GM19099 (cell line): ENCODE measurements around the gene TMEM184A.

Experiments
- POLR2A ChIP-seq: IDR thresholded peaks from 3 replicates; pipeline ENCODE4 v1.6.1; 2011; ENCODE audit warnings: low read depth; ENCODE audit not compliant: insufficient read length; ENCODE audit errors: extremely low read depth

Gene TMEM184A

DNA sequence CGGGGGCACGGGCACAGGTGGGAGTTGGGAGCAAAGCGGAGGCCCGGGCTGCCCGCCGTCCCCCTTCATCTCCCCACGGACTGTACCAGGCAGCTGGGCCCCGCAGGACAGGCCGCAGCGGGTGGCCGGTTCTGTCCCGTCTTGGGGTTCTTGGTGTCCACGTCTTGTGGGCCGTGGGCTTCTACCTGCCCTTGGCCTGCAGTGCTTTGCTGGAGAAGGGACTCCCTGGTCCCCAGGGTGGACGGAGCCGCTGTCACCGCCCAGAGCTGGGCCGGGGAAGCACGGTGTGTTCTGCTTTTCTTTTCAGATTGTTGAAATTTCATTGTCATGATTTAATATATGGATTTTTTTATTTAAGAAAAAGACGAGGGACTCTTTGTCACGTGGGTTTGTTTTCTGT is 13.7 kb downstream of the TMEM184A start:
- no peak for TF ChIP-seq POLR2A

DNA sequence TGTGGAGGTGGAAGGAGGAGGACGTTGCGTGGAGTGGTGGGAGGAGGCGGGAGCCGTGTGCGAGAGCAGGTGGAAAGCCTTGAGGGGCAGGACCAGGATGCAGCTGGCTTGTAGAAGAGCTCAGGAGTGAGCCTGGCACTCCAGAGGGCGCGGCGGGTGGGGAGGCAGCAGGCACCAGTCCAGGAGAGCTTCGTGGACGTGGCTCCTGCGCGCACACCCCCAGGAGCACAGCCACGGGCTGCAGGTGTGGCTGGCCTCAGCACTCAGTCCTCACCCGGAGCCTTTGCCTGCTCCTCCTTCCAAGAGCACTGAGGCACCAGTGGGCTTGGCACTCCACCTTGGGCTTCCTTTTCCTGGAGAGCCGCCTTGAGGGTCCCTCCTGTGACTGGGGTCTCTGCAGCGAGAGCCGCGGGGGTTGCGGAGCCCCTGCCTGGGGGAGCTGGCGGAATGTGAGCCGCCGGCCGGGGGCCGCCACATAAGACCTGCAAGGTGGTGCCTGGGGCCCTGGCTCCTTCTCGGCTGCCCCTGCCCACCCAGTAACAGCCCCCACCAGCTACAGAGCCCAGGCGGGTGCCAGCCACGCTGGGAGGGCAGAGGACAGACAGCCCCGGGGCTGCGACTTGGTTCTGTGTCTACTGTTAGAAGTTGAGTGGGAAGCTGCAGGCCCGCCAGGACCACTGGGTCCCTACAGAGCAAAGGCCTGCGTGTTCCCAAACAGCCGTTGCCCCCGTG is 14.4 kb downstream of the TMEM184A start:
- no peak for TF ChIP-seq POLR2A

DNA sequence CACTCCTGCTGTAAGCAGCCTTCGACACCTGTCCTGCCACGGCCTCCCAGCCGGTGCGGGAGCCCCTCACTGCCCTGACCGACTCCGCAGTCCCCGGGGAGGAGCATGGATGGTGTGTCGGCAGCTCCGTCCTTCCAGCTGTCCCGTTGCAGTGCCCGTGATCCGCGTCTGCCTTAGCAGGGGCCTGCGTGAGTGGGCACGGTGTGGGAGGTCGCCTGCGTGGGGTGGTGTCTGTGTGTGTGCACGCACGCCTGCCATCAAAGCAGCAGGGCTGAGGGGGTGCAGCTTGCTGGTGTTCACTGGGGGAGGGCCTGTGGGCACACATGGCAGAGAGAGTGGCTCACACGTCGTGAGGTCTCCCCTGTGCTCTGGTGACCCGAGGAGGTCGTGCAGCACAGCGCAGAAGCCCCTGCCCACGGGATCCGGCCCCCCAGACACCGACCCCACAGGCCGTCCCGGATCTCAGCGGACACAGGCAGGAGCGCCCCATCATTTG is 15.2 kb downstream of the TMEM184A start:
- no peak for TF ChIP-seq POLR2A

DNA sequence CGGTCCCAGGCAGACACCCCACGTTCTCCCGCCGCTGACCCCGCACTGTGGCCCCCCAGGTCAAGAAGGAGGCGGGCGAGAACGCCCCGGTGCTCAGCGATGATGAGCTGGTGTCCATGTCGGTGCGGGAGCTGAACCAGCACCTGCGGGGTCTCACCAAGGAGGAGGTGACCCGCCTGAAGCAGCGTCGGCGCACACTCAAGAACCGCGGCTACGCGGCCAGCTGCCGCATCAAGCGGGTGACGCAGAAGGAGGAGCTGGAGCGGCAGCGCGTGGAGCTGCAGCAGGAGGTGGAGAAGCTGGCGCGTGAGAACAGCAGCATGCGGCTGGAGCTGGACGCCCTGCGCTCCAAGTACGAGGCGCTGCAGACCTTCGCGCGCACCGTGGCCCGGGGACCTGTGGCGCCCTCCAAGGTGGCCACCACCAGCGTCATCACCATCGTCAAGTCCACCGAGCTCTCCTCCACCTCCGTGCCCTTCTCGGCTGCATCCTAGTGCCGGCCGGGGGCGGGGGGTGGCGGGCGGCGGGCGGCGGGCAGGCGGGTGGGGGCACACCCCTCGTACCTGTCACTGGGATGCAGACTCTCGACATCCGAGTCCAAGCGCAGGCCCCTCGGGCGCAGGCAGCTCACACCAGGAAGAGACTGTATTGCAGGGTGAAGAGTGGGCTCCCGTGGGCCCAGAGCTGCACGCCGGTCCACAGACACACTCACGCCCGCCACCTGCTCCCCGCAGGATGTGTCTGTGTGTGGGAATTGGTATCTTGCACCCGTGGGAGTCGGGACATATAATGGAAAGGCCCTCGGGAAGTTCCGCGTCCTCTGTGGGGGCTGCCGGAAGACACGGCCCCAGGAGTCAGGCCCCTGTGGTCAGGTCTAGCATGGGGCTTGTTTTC is 15.9 kb downstream of the TMEM184A start:
- TF ChIP-seq POLR2A = no peak

DNA sequence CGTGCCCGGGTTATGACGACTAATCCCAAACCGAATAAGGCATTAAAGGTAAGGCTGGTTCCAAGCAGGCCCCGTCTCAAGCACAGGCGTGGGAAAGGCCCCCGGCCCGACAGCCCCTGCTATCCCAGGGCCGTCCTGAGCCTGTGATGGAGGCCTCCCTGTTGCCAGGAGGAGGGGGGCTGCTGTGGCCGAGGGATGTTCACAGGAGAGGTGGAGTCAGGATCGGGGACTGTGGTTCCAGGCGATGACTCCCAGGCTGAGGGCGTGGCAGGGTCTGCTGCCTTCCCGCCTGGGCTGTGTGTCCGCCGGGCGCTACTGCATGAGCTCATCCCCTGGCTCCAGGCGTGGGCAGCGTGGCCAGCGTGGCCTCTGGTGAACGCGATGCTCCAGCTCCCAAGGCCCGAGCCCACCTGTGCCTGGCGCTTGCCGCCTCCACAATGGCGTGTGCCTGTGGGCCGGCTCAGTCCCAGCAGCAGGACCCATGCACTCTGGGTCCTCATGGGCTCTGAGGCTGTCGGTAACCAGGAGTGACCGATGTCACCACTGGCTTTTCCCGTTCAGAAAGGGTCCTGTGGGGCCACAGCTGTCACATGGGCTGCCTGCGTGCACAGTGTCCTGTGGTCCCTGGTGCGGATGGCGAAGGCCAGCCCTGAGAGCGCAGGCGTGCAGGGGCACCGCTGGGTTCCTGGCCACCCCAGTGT is 16.7 kb downstream of the TMEM184A start:
- no peak for TF ChIP-seq POLR2A

DNA sequence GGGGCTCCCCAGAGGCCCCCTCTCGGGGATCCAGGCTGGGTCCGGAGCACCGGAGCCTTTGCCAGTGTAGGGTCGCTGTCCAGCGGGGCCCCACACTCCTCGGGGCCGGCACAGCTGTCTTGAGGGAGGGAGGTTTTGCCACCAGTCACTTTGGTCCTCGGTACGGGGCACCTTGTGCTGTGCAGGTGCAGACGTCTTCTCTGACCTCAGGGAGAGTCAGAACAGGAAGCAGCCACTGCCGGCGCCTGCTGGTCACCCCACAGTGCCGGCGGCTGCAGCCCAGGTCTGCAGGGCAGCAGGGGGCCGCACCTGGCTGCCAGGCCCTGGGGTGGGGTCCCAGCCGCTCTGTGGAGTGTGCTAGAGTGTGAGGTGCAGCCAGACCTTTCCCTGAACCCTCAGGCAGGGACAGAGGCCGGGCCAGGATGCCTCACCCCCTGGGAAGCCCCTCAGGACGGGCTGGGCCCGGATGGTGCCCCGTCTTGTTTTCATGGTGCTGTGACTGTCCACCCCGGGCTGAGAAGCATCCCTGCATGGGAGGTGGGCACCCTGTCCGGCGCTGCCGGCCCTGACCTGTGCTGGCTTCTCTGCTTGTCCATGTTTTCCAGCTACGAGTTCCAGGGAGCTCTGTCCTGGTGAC is 17.3 kb downstream of the TMEM184A start:
- TF ChIP-seq POLR2A = no peak

DNA sequence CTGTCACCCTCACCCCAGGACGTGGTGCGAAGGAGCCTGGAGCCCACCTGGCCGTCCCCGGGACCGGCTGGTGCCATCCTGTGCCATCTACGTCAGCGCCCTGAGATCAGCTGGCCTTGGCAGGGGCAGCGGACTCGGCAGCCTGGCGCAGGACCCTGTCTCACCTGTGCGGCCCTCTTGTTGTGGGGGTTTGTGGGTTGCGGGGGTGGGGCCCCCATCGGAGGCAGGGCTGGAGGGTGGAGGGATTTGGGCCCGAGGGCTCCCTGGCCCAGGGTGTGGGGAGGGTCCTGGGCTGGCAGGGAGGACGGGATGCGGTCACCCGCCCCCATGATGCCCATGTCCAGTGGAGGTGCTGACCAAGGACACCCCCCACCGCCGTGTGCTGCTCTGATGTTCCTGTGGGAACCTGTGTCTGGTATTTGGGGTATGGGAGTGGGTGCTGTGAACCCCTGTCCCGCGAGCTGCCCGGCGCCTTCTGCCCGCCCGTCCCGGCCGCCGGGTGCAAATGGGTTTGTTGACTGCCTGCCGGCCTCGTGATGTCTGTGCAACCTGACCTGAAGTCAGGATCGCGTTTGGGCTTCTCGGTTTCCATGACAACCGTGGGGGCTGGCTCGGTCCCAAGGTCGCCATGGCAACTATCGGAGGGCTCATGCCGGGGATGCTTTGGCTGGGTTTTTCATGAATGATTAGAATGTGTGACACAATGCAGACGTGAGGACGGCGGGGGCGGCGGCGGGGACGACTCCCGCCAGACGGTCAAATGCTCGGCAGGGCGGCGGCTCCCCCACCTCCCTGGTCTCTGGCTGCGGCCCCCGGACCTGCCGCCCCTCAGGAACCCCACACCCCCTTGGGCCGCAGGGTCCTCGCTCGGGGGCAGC is 18.2 kb downstream of the TMEM184A start:
- TF ChIP-seq POLR2A = no peak

DNA sequence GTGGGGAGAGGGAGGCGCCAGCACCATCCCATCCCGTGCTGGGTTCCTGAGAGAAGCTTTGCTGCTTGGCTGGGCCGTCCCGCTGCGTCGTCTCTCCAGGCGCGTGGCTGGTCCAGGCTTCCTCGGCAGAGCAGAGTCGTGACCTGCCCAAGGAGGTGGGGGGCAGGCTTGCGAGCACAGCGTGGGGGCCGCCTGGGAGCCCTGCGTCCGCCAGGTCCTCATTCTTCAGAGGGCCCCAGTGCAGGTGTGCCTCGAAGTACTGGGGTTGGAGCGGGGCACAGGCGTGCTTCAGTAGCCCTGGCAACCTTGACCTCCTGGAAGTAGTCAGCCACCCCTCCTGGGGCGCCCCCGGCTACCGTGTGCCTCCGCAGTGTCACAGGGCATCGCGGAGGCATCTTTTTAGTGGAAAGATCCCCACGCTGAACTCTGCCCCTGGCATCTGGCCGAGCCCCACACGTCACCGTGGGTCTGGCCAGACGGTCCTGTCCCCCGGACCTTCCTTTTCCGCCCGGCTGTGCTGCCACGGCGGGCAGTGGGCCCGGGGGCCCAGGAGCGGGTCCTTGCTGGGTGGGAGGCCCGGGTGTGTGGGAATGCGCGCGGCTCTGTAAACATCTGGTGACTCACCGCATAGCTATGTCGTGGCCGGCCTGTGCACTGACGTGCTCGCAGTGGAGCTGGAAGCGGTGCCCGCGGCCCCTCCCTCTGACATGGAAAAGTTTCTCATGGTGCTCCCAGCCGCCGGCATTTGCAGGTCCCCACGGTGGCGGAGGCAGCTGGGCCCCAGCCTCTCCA is 19.1 kb downstream of the TMEM184A start:
- no peak for TF ChIP-seq POLR2A

DNA sequence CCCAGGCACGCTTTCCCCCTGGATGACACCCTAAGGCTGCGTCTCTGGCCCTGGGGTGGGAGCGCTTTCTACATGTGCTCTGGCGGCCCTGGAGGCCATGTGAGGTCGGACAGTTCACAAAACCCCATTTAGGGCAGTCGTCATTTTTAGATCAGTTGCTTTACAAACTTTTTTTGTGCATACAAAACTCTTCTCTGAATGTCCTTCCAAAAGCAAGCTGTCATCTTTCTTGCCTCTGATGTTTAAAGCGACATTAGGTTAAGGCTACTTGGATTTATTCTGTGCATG is 19.6 kb downstream of the TMEM184A start:
- TF ChIP-seq POLR2A = no peak

DNA sequence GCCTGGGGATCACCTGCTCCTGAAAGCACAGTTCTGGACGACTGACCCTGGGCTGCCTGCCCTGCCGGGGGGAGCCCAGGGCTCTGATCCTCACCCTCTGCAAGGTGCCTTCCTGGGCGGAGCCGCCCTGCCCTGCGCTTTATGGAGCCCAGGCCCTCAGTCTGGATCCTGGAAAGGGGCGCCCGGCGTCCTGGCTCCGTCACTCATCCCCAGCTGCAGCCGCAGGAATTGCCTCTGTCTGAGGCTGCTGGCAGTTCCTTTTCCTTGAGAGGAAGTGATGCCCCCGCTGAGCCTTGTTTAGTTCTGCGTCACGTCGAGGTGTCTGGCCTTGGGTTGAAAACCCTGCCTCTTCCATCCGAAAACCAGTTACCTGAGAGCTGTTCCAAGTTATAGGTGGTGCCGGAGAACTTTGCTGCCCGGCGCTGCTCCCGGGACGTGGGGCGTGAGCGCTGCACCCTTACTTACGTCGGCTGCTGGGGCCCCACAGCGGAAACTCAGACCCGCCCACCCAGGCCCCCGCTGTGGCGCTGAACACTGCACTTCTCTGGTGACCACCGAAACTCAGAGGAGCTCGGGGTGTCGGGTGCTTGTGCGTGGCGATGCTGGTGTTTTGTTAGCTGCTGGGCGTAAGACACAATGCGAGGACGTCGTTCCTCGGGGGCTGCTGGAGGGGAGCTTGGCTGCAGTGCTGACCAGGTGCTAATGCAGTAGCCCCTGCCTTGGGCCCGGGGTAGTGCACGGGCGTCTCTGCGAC is 20.1 kb downstream of the TMEM184A start:
- no peak for TF ChIP-seq POLR2A

DNA sequence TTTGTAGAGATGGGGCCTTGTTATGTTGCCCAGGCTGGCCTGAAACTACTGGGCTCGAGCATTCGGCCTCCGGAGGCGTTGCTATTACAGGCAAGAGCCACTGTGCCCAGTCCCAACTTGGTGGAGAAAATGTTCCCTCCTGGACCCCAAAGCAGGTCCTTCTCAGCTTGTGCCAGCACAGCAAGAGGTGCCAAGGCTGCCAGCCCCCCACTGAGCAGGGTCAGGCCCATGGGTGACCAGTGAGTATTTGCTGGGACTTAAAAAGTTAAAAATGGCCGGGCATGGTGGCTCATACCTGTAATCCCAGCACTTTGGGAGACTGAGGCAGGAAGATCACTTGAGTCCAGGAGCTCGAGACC is 20.9 kb downstream of the TMEM184A start:
- TF ChIP-seq POLR2A = no peak

DNA sequence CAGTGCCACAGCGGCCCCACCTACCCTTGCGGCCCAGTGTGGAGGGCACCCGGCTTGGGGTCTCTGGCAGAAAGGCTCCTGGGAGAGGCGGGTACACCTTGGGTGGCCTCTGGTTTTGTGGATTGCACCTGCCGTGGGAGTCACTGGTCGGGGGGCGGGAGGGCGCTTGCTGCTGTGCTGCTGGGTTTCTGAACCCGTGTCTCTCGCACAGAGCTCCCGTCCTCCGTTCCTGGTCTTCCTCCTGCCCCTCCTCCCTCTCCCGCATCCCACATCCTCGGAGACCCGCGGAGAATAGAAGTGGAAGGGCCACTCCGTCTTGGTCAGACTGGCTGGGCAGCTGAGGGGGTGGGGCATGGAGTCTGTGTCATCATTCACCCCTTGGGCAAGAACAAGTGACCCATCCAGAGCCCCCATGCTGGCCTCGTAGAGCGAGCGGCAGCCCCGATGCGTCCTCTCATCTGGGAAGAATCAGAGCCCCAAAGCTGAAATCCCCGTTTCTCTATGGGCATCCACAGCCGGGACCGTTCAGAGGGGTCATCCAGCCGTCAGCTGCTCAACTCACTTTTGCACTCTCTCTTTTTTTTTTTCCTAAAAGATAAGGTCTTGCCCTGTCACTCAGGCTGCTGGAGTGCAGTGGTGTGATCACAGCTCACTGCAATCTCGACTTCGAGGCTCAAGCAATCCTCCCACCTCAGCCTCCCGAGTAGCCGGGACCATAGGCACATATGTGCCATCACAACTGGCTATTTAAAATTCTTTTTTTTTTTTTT is 21.5 kb downstream of the TMEM184A start:
- no peak for TF ChIP-seq POLR2A
